ENCODE data around the gene BCAN. TPM values are rescaled to one million over a fixed set of nuclear protein-coding genes. Genes with fewer than 3 reads are reported as not detected.
A peak's percentile ranks its signal among the peaks of the same experiment; 100 is the strongest.

BCAN gene
- total and polyA plus RNA-seq, 2 of the 8 experiments (the other 6 are each of a cell fraction or from before 2014, with no cell fraction given) = 4.5 to 24.0 TPM

- peak; percentile 44 to 53 for TF ChIP-seq RAD21 (IDR thresholded peaks at IDR 0.05 in 1 of 2, conservative IDR thresholded peaks at IDR 0.05 in 1 of 2; ENCODE audit: low read depth in 2 of 2, low read length in 2 of 2)
These were observed 22.9 kb upstream of the BCAN start, which contains the start of gene HAPLN2 (continued) for GRCh38 chr1:156618853-156619581.

Data from H1 (cell line).